ENCODE data around the gene SH2D3C. TPM values are rescaled to one million over a fixed set of nuclear protein-coding genes. Genes with fewer than 3 reads are reported as not detected.

The SH2D3C gene
- total RNA-seq, 1 donor from 2014 or later = 19.3 TPM

DNA sequence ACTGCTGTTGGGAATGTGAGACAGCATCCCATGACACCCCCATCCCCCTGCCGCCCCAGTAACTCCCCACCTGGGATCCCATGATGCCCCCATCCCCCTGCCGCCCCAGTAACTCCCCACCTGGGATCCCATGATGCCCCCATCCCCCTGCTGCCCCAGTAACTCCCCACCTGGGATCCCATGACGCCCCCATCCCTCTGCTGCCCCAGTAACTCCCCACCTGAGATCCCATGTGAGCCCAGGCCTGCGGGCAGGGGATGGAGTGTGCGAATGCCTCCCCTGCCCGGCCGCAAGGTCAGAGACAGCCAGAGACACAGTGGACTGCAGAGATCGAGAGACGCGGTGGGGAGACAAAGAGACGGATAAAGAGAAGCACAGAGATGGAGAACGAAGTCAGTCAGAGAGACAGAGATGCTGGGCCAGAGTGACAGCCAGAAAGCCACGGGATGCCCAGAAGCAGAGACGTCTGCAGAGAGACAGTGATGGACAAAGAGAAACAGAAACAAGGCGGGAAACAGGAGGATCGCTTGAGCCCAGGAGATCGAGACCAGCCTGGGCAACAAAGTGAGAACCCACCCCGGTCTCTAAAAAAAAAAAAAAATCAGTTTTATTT, 992 bp downstream of the SH2D3C start:
- H3K4me3 Mint-ChIP-seq (ENCODE audit: unreplicated experiment) = no peak overlapping the region

DNA sequence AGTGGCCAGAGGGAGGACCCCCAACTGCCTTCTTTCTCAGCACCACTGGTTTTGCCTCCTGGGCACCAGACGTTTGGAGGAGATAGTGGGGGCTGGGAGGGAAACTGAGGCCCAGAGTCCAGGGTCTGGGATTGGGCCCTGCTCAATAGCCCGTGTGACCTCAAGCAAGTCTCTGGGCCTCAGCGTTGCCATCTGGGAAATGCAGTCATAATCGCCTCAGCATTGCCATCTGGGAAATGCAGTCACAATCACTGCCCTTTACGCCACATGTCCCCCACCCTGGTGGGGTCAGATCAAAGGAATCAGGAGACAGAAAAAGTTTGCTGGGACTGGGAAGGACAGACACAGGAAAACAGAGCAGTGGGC, 1.6 kb downstream of the SH2D3C start:
- DNase-seq (ENCODE audit: extremely low spot score, unreplicated experiment) = no peak
- no peak overlapping the region for H3K27ac Mint-ChIP-seq (ENCODE audit: unreplicated experiment)
- no peaks in the 10 kb centered on the region for H3K9me3 Mint-ChIP-seq (ENCODE audit: unreplicated experiment)
- no peaks in the 10 kb centered on the region for H3K36me3 Mint-ChIP-seq (ENCODE audit: unreplicated experiment)
- TF ChIP-seq CTCF (IDR thresholded peaks at IDR 0.05) = no peak
- H3K4me3 Mint-ChIP-seq (ENCODE audit: unreplicated experiment) = no peak overlapping the region
- no peaks in the 10 kb centered on the region for H3K27me3 Mint-ChIP-seq (ENCODE audit: unreplicated experiment)
- H3K4me1 Mint-ChIP-seq (ENCODE audit: unreplicated experiment) = peaks cover 15% of the 10 kb centered on the region

More for the DNA sequence above, 992 bp downstream of the SH2D3C start:
- TF ChIP-seq CTCF (IDR thresholded peaks at IDR 0.05) = no peak
- peaks cover 15% of the 10 kb centered on the region for H3K4me1 Mint-ChIP-seq (ENCODE audit: unreplicated experiment)
- no peaks in the 10 kb centered on the region for H3K36me3 Mint-ChIP-seq (ENCODE audit: unreplicated experiment)
- no peaks in the 10 kb centered on the region for H3K27me3 Mint-ChIP-seq (ENCODE audit: unreplicated experiment)
- no peaks in the 10 kb centered on the region for H3K9me3 Mint-ChIP-seq (ENCODE audit: unreplicated experiment)
- DNase-seq (ENCODE audit: extremely low spot score, unreplicated experiment) = no peak
- H3K27ac Mint-ChIP-seq (ENCODE audit: unreplicated experiment) = no peak overlapping the region

DNA sequence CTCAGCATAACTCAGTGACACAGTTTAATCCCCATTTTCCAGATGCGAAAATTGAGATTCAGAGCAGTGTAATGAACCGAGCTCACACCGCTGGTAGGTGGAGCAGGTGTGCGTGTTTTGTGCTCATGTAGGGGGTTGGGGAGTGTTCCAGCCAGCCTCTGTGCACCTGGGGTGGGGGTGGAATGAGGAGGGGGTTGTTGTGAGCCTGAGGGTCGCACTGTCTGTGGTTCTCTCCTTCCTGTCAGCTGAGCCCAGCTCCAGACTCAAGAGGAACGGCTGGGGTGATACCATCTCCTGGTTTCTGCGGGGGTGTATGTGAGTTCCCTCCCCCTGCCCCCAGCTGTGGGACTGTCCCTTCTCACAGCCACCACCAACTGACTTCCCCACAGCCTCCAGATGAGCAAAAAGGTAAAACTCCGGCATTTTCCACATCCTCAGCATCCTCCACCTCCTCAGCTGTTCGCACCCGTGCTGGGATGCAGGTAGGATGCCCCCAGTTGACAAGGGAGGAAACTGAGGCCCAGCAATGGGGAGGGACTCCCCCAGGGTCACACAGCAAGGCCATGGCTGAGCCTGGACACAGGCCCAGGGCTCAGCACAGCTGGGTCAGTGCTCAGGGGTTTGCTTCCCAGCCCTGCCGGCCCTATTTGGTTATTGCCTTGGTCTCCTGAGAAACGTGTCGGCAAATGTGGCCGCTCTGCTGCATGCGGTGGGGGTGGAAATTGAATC, 2.1 kb downstream of the SH2D3C start:
- Mint-ChIP-seq H3K4me3 (ENCODE audit: unreplicated experiment) (no peak overlapping the region), H3K9me3 (ENCODE audit: unreplicated experiment) (no peaks in the 10 kb centered on the region), H3K36me3 (ENCODE audit: unreplicated experiment) (no peaks in the 10 kb centered on the region), H3K27ac (ENCODE audit: unreplicated experiment) (no peak overlapping the region), H3K27me3 (ENCODE audit: unreplicated experiment) (no peaks in the 10 kb centered on the region), H3K4me1 (ENCODE audit: unreplicated experiment) (peaks cover 15% of the 10 kb centered on the region)
- no peak for DNase-seq (ENCODE audit: extremely low spot score, unreplicated experiment)
- TF ChIP-seq CTCF (IDR thresholded peaks at IDR 0.05) = no peak

DNA sequence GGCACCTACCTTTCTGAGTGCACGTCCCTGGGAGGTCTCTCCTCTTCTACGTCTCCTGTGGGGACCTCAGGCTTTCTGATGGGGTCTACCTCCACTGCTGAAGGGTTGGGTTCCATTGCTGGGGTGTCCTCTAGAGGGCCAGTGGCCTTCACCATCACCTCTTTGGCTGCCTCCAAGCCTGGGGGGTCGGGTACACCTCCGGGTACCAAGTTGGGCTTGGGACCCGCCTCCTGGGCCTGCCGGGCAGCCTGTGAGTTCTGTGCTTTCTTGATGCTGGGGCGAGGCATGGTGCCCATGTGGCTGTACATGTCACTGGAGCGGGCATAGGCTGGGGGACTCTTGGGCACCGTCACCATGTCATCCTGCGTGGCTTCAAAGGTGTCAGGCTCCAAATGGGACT, 4.5 kb downstream of the SH2D3C start:
- Mint-ChIP-seq H3K27me3 (ENCODE audit: unreplicated experiment) (no peaks in the 10 kb centered on the region), H3K4me1 (ENCODE audit: unreplicated experiment) (peaks cover 31% of the 10 kb centered on the region), H3K4me3 (ENCODE audit: unreplicated experiment) (no peak overlapping the region), H3K9me3 (ENCODE audit: unreplicated experiment) (no peaks in the 10 kb centered on the region), H3K27ac (ENCODE audit: unreplicated experiment) (no peak overlapping the region), H3K36me3 (ENCODE audit: unreplicated experiment) (no peaks in the 10 kb centered on the region)
- DNase-seq (ENCODE audit: extremely low spot score, unreplicated experiment) = no peak
- TF ChIP-seq CTCF (IDR thresholded peaks at IDR 0.05) = no peak

DNA sequence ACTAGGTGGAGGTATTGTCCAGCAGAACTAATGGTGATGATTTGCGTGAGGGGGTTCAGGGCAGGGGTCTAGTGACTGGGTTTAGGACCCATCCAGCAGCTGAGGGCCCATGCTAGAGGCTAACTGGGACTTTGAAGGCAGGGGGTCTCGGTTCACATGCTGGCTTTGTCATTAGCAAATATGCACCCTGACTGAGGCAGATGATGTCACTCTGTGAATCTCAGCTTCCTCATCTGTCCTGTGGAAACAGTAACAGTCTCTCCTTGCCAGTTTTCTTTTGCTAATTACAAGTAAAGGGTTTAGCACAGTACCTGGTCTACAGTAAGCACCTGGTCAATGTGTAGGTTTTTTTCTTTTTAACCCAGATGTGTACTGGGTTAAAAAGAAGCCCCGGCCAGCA, 5.2 kb downstream of the SH2D3C start:
- TF ChIP-seq CTCF (IDR thresholded peaks at IDR 0.05) = no peak
- Mint-ChIP-seq H3K4me1 (ENCODE audit: unreplicated experiment) (peaks cover 33% of the 10 kb centered on the region), H3K27me3 (ENCODE audit: unreplicated experiment) (no peaks in the 10 kb centered on the region), H3K27ac (ENCODE audit: unreplicated experiment) (no peak overlapping the region), H3K4me3 (ENCODE audit: unreplicated experiment) (no peak overlapping the region), H3K36me3 (ENCODE audit: unreplicated experiment) (no peaks in the 10 kb centered on the region), H3K9me3 (ENCODE audit: unreplicated experiment) (no peaks in the 10 kb centered on the region)
- no peak for DNase-seq (ENCODE audit: extremely low spot score, unreplicated experiment)
